HCT116 (cell line): ENCODE measurements around the gene ATP1A4. TPM values are rescaled to one million over a fixed set of nuclear protein-coding genes. Genes with fewer than 3 reads are reported as not detected.

Experiments
- ATAC-seq: fragments of 200-7000 bp; cut with Tn5 transposase; 2 replicates; pipeline ENCODE4 v1.9.1; 2020; ENCODE audit warnings: mild to moderate bottlenecking, moderate library complexity
- BruUV-seq: library from RNA; stranded (reverse); fragments of 400-500 nt; replicated peaks from 2 replicates; lab custom pipeline; 2021; lab: Mats Ljungman, UMichigan
- CTCF ChIA-PET: fragments of 300-600 bp; sonication (Branson Sonifier 250); formaldehyde crosslinking; loops from one replicate; lab custom pipeline; 2021; ENCODE audit warnings: antibody characterized with exemption; lab: Charles Lee
- POLR2A ChIA-PET: fragments of 300-600, 350-600 bp; sonication (Branson Sonifier 250); formaldehyde crosslinking; loops from one replicate; lab custom pipeline; 2021; ENCODE audit warnings: antibody characterized with exemption; lab: Charles Lee
- RAD21 ChIA-PET, 2 experiments: fragments of 300-600 bp; sonication (Branson Sonifier 250); formaldehyde crosslinking; loops; one replicate each; lab custom pipeline; 2023; ENCODE audit warnings: low total read pairs in 2 of 2; ENCODE audit not compliant: uncharacterized antibody in 2 of 2, unreplicated experiment in 2 of 2, low non-redundant PET in 1 of 2; lab: Charles Lee
- DNase-seq: peaks from one replicate; pipeline ENCODE4 v3.0.0-alpha.2; 2010; ENCODE audit warnings: low read depth, low spot score
- H2AFZ ChIP-seq: fragments of 200-600 bp; shearing (Covaris generic), sonication (generic); 2 replicates; pipeline ENCODE4 v1.6.1; 2017; ENCODE audit warnings: low read depth, mixed run types, mixed read lengths, antibody characterized with exemption, low read length; ENCODE audit not compliant: poor library complexity, severe bottlenecking
- H3K27ac ChIP-seq: 2 replicates; pipeline ENCODE4 v1.5.1; 2012; ENCODE audit warnings: low read depth, low read length
- H3K27me3 ChIP-seq: fragments of 200-600 bp; sonication (generic); 2 replicates; pipeline ENCODE4 v1.6.1; 2016; ENCODE audit warnings: mixed run types, low read length, mixed read lengths; ENCODE audit not compliant: insufficient read depth
- H3K36me3 ChIP-seq, 2 experiments: fragments of 200-500 bp in 1 of 2; fragments of 200-600 bp in 1 of 2; sonication (Bioruptor generic) in 1 of 2; sonication (generic) in 1 of 2; 2 replicates each; pipeline versions ENCODE4 v1.5.1 to v1.6.1; 2014 to 2016; ENCODE audit warnings: low read length in 2 of 2, inconsistent platforms in 1 of 2, mixed read lengths in 1 of 2, mixed run types in 1 of 2; ENCODE audit not compliant: insufficient read depth in 2 of 2, control insufficient read depth in 1 of 2
- H3K4me1 ChIP-seq, 2 experiments: fragments of 200-600 bp in 1 of 2; sonication (generic) in 1 of 2; 2 replicates each; pipeline versions ENCODE4 v1.5.1 to v1.6.1; 2012 to 2017; ENCODE audit warnings: low read length in 2 of 2, inconsistent platforms in 1 of 2, mild to moderate bottlenecking in 1 of 2, mixed read lengths in 1 of 2, mixed run types in 1 of 2, moderate library complexity in 1 of 2; ENCODE audit not compliant: insufficient read depth in 2 of 2, control insufficient read depth in 1 of 2
- H3K4me2 ChIP-seq: fragments of 200-600 bp; sonication (generic); 2 replicates; pipeline ENCODE4 v1.6.1; 2017; ENCODE audit warnings: mixed run types, low read length, mixed read lengths
- H3K4me3 ChIP-seq, 2 experiments: fragments of 200-600 bp in 1 of 2; sonication (generic) in 1 of 2; replicated peaks in 1 of 2; 2 replicates each; pipeline ENCODE4 v1.5.1; 2011 to 2016; ENCODE audit warnings: low read length in 2 of 2, control low read depth in 1 of 2, low read depth in 1 of 2, mild to moderate bottlenecking in 1 of 2, mixed read lengths in 1 of 2, mixed run types in 1 of 2
- H3K79me2 ChIP-seq: fragments of 200-600 bp; sonication (generic); 2 replicates; pipeline ENCODE4 v1.6.1; 2017; ENCODE audit warnings: mild to moderate bottlenecking, mixed run types, low read length, moderate library complexity, mixed read lengths; ENCODE audit not compliant: insufficient read depth
- H3K9ac ChIP-seq: fragments of 200-600 bp; sonication (generic); 2 replicates; pipeline ENCODE4 v1.6.1; 2016; ENCODE audit warnings: low read length, mixed read lengths
- H3K9me2 ChIP-seq: fragments of 200-600 bp; sonication (generic), shearing (Covaris generic); 2 replicates; pipeline ENCODE4 v1.6.1; 2017; ENCODE audit warnings: mixed run types, mild to moderate bottlenecking, moderate library complexity; ENCODE audit not compliant: insufficient read depth
- H3K9me3 ChIP-seq, 2 experiments: fragments of 200-500 bp in 1 of 2; fragments of 200-600 bp in 1 of 2; sonication (Bioruptor generic) in 1 of 2; sonication (generic) in 1 of 2; 2 replicates each; pipeline ENCODE4 v1.6.1; 2014 to 2017; ENCODE audit warnings: low read length in 2 of 2, mixed read lengths in 2 of 2, inconsistent platforms in 1 of 2, low read depth in 1 of 2, mild to moderate bottlenecking in 1 of 2, mixed run types in 1 of 2, moderate library complexity in 1 of 2; ENCODE audit not compliant: control insufficient read depth in 1 of 2, insufficient read depth in 1 of 2
- H4K20me1 ChIP-seq: fragments of 200-600 bp; sonication (generic), shearing (Covaris generic); 2 replicates; pipeline ENCODE4 v1.6.1; 2017; ENCODE audit warnings: mixed run types, mild to moderate bottlenecking, moderate library complexity; ENCODE audit not compliant: insufficient read depth
- EGR1 ChIP-seq: IDR thresholded peaks from 2 replicates; pipeline ENCODE4 v1.6.1; 2012; ENCODE audit warnings: low read depth
- ELF1 ChIP-seq: IDR thresholded peaks from 2 replicates; pipeline ENCODE4 v1.6.1; 2012; ENCODE audit warnings: low read depth, borderline replicate concordance
- EZH2 ChIP-seq: fragments of 200-600 bp; sonication (generic); IDR thresholded peaks from 2 replicates; pipeline ENCODE4 v1.6.1; 2017; ENCODE audit warnings: antibody characterized with exemption, mixed run types
- POLR2A ChIP-seq: IDR thresholded peaks from 2 replicates; pipeline ENCODE4 v1.7.0; 2011; ENCODE audit warnings: borderline replicate concordance; ENCODE audit not compliant: insufficient read depth, insufficient read length; ENCODE audit errors: extremely low read depth
- POLR2AphosphoS5 ChIP-seq: IDR thresholded peaks from 2 replicates; pipeline ENCODE4 v1.6.1; 2011; ENCODE audit warnings: mild to moderate bottlenecking, low read depth, low read length, moderate library complexity
- RAD21 ChIP-seq: IDR thresholded peaks from 2 replicates; pipeline ENCODE4 v1.6.1; 2012; ENCODE audit warnings: low read depth, mild to moderate bottlenecking
- SIN3A ChIP-seq: IDR thresholded peaks from 2 replicates; pipeline ENCODE4 v1.6.1; 2012; ENCODE audit warnings: low read depth
- TCF7L2 ChIP-seq: IDR thresholded peaks from 2 replicates; pipeline ENCODE4 v1.7.0; 2011; ENCODE audit warnings: borderline replicate concordance, inconsistent platforms; ENCODE audit not compliant: insufficient read depth, insufficient read length; ENCODE audit errors: extremely low read depth
- YY1 ChIP-seq: IDR thresholded peaks from 2 replicates; pipeline ENCODE4 v1.6.1; 2011; ENCODE audit warnings: low read length, low read depth, moderate library complexity, mild to moderate bottlenecking; ENCODE audit not compliant: insufficient replicate concordance; ENCODE audit errors: extremely low read depth
- intact Hi-C: fragments of 100-400 bp; cut with micrococcal nuclease; formaldehyde crosslinking; loops from 2 replicates; pipeline ENCODE4 v1.10.0; 2022
- total RNA-seq: library from RNA; stranded (reverse); gene quantifications from one replicate; pipeline ENCODE4 v1.2.1, GENCODE V29; 2021; ENCODE audit not compliant: unreplicated experiment
- TF ChIP-seq, protein P1 (sequence below), 3 experiments: fragments of 200-600 bp in 1 of 3; sonication (generic) in 1 of 3; IDR thresholded peaks in 2 of 3; conservative IDR thresholded peaks in 1 of 3; 2 replicates each; pipeline ENCODE4 v1.5.1; 2012 to 2017; ENCODE audit warnings: low read depth in 2 of 3, low read length in 2 of 3, antibody characterized with exemption in 1 of 3, borderline replicate concordance in 1 of 3, control low read depth in 1 of 3, mild to moderate bottlenecking in 1 of 3, mixed read lengths in 1 of 3, mixed run types in 1 of 3, moderate library complexity in 1 of 3; ENCODE audit not compliant: insufficient read depth in 1 of 3

Gene ATP1A4
- total RNA-seq, 1 experiment from 2014 or later = not detected

DNA sequence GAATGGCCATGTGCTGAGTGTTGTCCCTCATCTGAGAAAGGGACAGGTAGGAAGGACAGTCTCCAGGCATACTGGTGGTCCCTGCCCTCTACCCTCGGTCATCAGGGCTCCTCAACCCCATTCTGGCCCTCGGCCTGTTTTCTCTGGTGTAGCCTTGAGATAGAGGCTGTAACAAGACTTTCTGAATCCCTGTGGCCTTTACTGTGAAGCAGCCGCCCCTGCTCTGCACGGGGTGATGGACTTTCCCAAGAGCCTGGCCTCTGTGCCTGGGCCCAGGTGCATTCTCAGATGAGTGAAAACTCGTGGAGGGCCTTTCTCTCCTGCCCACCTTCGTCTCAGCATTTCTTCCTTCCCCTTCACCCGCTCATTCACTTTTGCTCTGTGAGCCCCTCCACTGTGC is 36.0 kb downstream of the ATP1A4 start:
- intact Hi-C loops = no loop called here
- Histone ChIP-seq H2AFZ (no peak overlapping the region), H3K4me3 (no peak overlapping the region), H3K79me2 (no peaks in the 10 kb centered on the region), H3K4me1 (no peaks in the 10 kb centered on the region)
- TF ChIP-seq, protein P1, sequence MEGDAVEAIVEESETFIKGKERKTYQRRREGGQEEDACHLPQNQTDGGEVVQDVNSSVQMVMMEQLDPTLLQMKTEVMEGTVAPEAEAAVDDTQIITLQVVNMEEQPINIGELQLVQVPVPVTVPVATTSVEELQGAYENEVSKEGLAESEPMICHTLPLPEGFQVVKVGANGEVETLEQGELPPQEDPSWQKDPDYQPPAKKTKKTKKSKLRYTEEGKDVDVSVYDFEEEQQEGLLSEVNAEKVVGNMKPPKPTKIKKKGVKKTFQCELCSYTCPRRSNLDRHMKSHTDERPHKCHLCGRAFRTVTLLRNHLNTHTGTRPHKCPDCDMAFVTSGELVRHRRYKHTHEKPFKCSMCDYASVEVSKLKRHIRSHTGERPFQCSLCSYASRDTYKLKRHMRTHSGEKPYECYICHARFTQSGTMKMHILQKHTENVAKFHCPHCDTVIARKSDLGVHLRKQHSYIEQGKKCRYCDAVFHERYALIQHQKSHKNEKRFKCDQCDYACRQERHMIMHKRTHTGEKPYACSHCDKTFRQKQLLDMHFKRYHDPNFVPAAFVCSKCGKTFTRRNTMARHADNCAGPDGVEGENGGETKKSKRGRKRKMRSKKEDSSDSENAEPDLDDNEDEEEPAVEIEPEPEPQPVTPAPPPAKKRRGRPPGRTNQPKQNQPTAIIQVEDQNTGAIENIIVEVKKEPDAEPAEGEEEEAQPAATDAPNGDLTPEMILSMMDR (IDR thresholded peaks at IDR 0.05 in 2 of 3, conservative IDR thresholded peaks at IDR 0.05 in 1 of 3; ENCODE audit: borderline replicate concordance in 1 of 3, insufficient read depth in 1 of 3, low read depth in 2 of 3, low read length in 2 of 3) = no peak
- TF ChIP-seq EGR1 = no peak
- no peak for TF ChIP-seq SIN3A
- no peak for TF ChIP-seq TCF7L2
- no peak for TF ChIP-seq EZH2
- TF ChIP-seq POLR2A = no peak
- no peak for TF ChIP-seq POLR2AphosphoS5
- no peak for TF ChIP-seq YY1
- no peak for TF ChIP-seq RAD21
- TF ChIP-seq ELF1 = no peak
- TF ChIP-seq, all 23 proteins: peak for 0
- H3K27me3 ChIP-seq = no peaks in the 10 kb centered on the region
- H4K20me1 ChIP-seq = no peaks in the 10 kb centered on the region
- no peak overlapping the region for H3K9ac ChIP-seq
- BruUV-seq = no TSS peak
- DNase-seq (no peak), ATAC-seq (no peak)
- CTCF ChIA-PET = no interaction called here
- POLR2A ChIA-PET = no interaction called here
- H3K9me2 ChIP-seq = no peaks in the 10 kb centered on the region
- no peaks in the 10 kb centered on the region for H3K36me3 ChIP-seq
- H3K4me2 ChIP-seq = no peak overlapping the region
- RAD21 ChIA-PET = no interaction called here
- no peak overlapping the region for H3K27ac ChIP-seq
- H3K9me3 ChIP-seq = no peaks in the 10 kb centered on the region
